GM18499 (cell line): ENCODE data around the gene MTF1.

Experiments
- ATAC-seq: cut with Tn5 transposase; IDR thresholded peaks from one replicate; pipeline ENCODE4 v1.9.1; 2021; ENCODE audit warnings: moderate number of reproducible peaks; ENCODE audit not compliant: insufficient read depth, unreplicated experiment

The MTF1 gene

GRCh38 chr1:37872692-37873091 lies 13.3 kb upstream of the MTF1 start:
- no peak for ATAC-seq

- ATAC-seq = no peak
Observed at GRCh38 chr1:37868466-37868865, 9.1 kb upstream of the MTF1 start.

GRCh38 chr1:37867784-37868183 lies 8.4 kb upstream of the MTF1 start:
- no peak for ATAC-seq

GRCh38 chr1:37866491-37866890 lies 7.1 kb upstream of the MTF1 start:
- ATAC-seq = no peak

- ATAC-seq = no peak
Observed at GRCh38 chr1:37865348-37866120, 6.1 kb upstream of the MTF1 start.

GRCh38 chr1:37862330-37862729 lies 2.9 kb upstream of the MTF1 start:
- no peak for ATAC-seq

- no peak for ATAC-seq
Observed at GRCh38 chr1:37861151-37861550, 1.8 kb upstream of the MTF1 start.

GRCh38 chr1:37860346-37860666 lies 914 bp upstream of the MTF1 start:
- no peak for ATAC-seq

GRCh38 chr1:37858931-37859506 lies 373 bp downstream of the MTF1 start:
- ATAC-seq = no peak

GRCh38 chr1:37854406-37854805 lies 5.0 kb downstream of the MTF1 start:
- ATAC-seq = no peak

GRCh38 chr1:37853157-37853556 lies 6.2 kb downstream of the MTF1 start:
- ATAC-seq = no peak

GRCh38 chr1:37851782-37852210 lies 7.6 kb downstream of the MTF1 start:
- ATAC-seq = no peak

GRCh38 chr1:37851262-37851661 lies 8.1 kb downstream of the MTF1 start:
- no peak for ATAC-seq

- ATAC-seq = no peak
Observed at GRCh38 chr1:37850352-37850955, 8.9 kb downstream of the MTF1 start.

GRCh38 chr1:37849480-37849879 lies 9.9 kb downstream of the MTF1 start:
- ATAC-seq = no peak

- no peak for ATAC-seq
Observed at GRCh38 chr1:37846647-37847339, 12.6 kb downstream of the MTF1 start.

GRCh38 chr1:37845786-37846185 lies 13.6 kb downstream of the MTF1 start:
- no peak for ATAC-seq

GRCh38 chr1:37845049-37845646 lies 14.2 kb downstream of the MTF1 start:
- no peak for ATAC-seq

- no peak for ATAC-seq
Observed at GRCh38 chr1:37844536-37844935, 14.9 kb downstream of the MTF1 start.

GRCh38 chr1:37841652-37842051 lies 17.7 kb downstream of the MTF1 start:
- ATAC-seq = no peak

- ATAC-seq = no peak
Observed at GRCh38 chr1:37840711-37841110, 18.7 kb downstream of the MTF1 start.
